OCI-LY3 (cell line): ENCODE data around the gene PRCC.

Experiments used
- CTCF ChIP-seq: fragments of 200-600, 300-600 bp; sonication (generic); IDR thresholded peaks from 2 replicates; pipeline ENCODE4 v1.5.1; 2014; ENCODE audit warnings: antibody characterized with exemption, low read length, low read depth
- EZH2phosphoT487 ChIP-seq: fragments of 200-600 bp; shearing (Covaris generic); IDR thresholded peaks from 2 replicates; pipeline ENCODE4 v1.6.1; 2018; ENCODE audit warnings: antibody characterized with exemption, mixed run types, low read depth

GRCh38 chr1:156826630-156827029, 59.3 kb downstream of the PRCC start:
- TF ChIP-seq CTCF (no peak), EZH2phosphoT487 (no peak)
